HG03135 (cell line): ENCODE data around the gene TTC29.
"Not testable (repeated sequence)": the region's sequence is repeated elsewhere in the genome, so short reads cannot be mapped to it uniquely, and the experiment has no call there.

Experiments
- ATAC-seq: cut with Tn5 transposase; IDR thresholded peaks from one replicate; pipeline ENCODE4 v1.9.1; 2021; ENCODE audit warnings: mild to moderate bottlenecking, moderate library complexity; ENCODE audit not compliant: unreplicated experiment

TTC29 gene

GRCh38 chr4:146883070-146883469, 62.6 kb downstream of the TTC29 start:
- ATAC-seq, result no peak

GRCh38 chr4:146857298-146857697, 88.4 kb downstream of the TTC29 start:
- ATAC-seq, result no peak

- ATAC-seq, result no peak
These were observed 89.9 kb downstream of the TTC29 start for GRCh38 chr4:146855761-146856160.

- no peak for ATAC-seq
These were observed 93.3 kb downstream of the TTC29 start for GRCh38 chr4:146852360-146852759.

- ATAC-seq, result no peak
These were observed 98.3 kb downstream of the TTC29 start for GRCh38 chr4:146847345-146847744.

GRCh38 chr4:146846882-146847281, 98.8 kb downstream of the TTC29 start:
- ATAC-seq, result no peak

- no peak for ATAC-seq
These were observed 100.9 kb downstream of the TTC29 start for GRCh38 chr4:146844761-146845160.

- no peak for ATAC-seq
These were observed 102.8 kb downstream of the TTC29 start for GRCh38 chr4:146842876-146843275.

- ATAC-seq, result no peak
These were observed 104.9 kb downstream of the TTC29 start for GRCh38 chr4:146840731-146841130.

- ATAC-seq, result no peak
These were observed 110.6 kb downstream of the TTC29 start for GRCh38 chr4:146835096-146835495.

GRCh38 chr4:146834263-146835034, 111.2 kb downstream of the TTC29 start:
- ATAC-seq, result no peak

- no peak for ATAC-seq
These were observed 112.1 kb downstream of the TTC29 start for GRCh38 chr4:146833530-146833929.

GRCh38 chr4:146822980-146823379, 122.7 kb downstream of the TTC29 start:
- ATAC-seq, result not testable (repeated sequence)

GRCh38 chr4:146814750-146815149, 130.9 kb downstream of the TTC29 start:
- ATAC-seq, result no peak

GRCh38 chr4:146795711-146796110, 150.0 kb downstream of the TTC29 start:
- no peak for ATAC-seq

GRCh38 chr4:146793727-146794126, 151.9 kb downstream of the TTC29 start:
- no peak for ATAC-seq

- ATAC-seq, result no peak
These were observed 154.2 kb downstream of the TTC29 start for GRCh38 chr4:146791439-146791838.

GRCh38 chr4:146790515-146790914, 155.1 kb downstream of the TTC29 start:
- no peak for ATAC-seq

- no peak for ATAC-seq
These were observed 157.9 kb downstream of the TTC29 start for GRCh38 chr4:146787731-146788130.

- no peak for ATAC-seq
These were observed 169.0 kb downstream of the TTC29 start for GRCh38 chr4:146776691-146777090.

GRCh38 chr4:146763560-146763959, 182.1 kb downstream of the TTC29 start:
- no peak for ATAC-seq

GRCh38 chr4:146762016-146762415, 183.6 kb downstream of the TTC29 start:
- no peak for ATAC-seq

- ATAC-seq, result no peak
These were observed 203.2 kb downstream of the TTC29 start for GRCh38 chr4:146742416-146742815.
